ENCODE measurements around the gene ERC1.
"Not testable (repeated sequence)": the region's sequence is repeated elsewhere in the genome, so short reads cannot be mapped to it uniquely, and the experiment has no call there.

Gene ERC1

GRCh38 chr12:1131811-1132224 lies 140.8 kb downstream of the ERC1 start:
- DNase-seq = no peak

GRCh38 chr12:1132311-1132710 lies 141.3 kb downstream of the ERC1 start:
- no peak for DNase-seq

GRCh38 chr12:1138691-1139090 lies 147.7 kb downstream of the ERC1 start:
- no peak for DNase-seq

DNA sequence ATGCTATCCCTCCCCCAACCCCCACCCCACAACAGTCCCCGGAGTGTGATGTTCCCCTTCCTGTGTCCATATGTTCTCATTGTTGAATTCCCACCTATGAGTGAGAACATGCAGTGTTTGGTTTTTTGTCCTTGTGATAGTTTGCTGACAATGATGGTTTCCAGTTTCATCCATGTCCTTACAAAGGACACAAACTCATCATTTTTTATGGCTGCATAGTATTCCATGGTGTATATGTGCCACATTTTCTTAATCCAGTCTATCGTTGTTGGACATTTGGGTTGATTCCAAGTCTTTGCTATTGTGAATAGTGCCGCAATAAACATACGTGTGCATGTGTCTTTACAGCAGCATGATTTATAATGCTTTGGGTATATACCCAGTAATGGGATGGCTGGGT lies 155.7 kb downstream of the ERC1 start:
- not testable (repeated sequence) for DNase-seq

- DNase-seq = no peak
These were observed 156.8 kb downstream of the ERC1 start for GRCh38 chr12:1147821-1148220.

DNA sequence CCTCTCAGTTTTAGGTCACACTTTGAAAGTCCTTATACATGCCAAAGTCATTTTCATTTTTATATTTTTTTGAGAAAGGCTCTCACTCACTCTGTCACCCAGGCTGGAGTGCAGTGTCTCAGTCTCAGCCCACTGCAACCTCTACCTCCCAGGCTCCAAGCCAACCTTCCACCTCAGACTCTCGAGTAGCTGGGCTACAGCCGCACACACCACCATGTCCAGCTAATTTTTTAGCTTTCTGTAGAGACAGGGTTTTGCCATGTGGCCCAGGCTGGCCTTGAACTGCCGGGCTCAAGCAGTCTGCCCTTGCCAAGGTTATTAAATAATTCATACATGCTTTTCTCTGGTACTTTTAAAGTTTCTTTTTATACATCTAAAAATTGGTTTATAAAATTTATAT lies 166.0 kb downstream of the ERC1 start:
- DNase-seq = no peak

GRCh38 chr12:1161197-1161596 lies 170.2 kb downstream of the ERC1 start:
- DNase-seq = no peak

- no peak for DNase-seq
These were observed 171.2 kb downstream of the ERC1 start for GRCh38 chr12:1162081-1162760.

GRCh38 chr12:1167784-1168183 lies 176.8 kb downstream of the ERC1 start:
- DNase-seq = no peak

GRCh38 chr12:1170411-1170810 lies 179.4 kb downstream of the ERC1 start:
- no peak for DNase-seq

DNA sequence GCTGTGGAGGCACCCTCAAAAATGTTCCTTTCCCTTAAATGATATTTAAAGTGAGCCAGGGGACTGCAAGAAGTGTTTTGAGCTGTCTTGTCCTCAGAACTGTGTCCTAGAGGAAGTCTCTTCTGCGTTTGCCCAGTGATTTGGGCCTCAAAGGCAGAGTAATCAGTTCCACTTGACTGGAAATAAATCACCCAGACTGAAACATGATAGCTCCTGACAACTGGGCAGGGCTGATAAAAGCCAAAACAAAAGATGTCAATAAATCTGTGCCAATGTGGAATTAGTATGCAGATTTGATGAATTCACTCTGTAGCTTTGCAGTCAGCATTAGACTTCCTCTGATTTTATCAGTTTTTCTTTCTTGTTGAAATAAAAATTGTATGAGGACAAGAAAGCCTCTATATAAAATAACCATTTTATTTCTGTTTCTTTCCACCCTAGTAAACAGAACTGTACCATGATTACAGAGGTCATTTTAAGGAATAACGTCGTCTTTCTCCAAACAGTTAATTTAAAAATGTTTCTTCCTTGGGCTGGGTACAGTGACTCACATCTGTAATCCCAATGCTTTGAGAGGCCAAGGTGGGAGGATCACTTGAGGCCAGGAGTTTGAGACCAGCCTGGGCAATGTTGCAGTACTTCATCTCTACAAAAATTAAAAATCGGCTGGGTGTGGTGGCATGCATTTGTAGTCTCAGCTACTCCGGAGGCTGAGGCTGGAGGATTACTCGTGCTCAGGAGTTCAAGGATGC lies 180.8 kb downstream of the ERC1 start:
- peak; percentile 10 to 36 for DNase-seq

DNA sequence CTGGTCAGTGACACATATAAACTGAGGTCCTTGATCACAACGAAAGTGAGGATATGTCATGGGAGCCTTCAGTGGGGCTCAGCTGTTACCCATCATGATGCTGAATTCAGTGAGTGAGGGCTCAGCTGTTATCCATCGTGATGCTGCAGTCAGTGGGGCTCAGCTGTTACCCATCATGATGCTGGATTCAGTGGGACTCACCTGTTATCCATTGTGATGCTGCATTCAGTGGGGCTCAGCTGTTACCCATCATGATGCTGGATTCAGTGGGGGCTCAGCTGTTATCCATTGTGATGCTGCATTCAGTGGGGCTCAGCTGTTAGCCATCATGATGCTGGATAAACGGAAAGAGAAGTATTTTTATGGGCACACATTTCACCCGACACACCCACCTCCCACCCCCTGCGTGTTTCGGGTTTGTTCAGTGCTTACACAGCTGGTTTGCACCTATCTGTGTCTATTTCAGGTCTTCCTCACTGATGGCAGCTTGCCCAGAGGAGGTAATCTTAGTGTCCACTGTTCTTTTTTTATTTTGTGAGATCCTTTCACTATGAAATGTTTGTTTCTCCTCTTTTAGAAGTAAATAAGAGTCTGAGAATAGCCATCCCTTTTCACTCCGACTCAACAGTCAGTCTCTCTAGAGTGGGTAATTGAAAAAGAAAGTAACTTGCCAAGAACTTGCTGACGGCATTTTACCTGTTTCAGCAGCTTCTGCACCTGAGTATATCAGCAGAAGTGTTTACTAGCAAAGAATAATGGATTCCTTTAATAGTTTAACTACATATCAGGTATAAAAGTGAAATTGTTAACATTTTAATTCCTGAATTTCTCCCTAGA lies 183.0 kb downstream of the ERC1 start:
- no peak for DNase-seq

DNA sequence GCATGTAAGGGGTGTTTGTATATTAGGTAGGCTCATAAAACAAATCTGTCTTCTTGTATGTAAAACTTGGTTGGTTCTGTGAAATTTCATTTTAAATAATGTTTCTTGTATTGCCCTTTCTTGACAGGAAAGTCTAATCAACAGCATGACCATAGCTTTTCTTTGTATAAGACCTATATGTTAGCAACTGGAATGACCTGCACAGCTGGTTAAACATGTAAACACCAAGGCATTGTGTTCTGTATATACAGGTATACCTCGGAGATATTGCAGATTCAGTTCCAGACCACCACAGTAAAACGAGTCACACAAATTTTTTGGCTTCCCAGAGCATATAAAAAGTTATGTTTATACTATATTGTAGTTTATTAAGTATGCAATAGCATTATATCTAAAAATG lies 183.6 kb downstream of the ERC1 start:
- DNase-seq = no peak

DNA sequence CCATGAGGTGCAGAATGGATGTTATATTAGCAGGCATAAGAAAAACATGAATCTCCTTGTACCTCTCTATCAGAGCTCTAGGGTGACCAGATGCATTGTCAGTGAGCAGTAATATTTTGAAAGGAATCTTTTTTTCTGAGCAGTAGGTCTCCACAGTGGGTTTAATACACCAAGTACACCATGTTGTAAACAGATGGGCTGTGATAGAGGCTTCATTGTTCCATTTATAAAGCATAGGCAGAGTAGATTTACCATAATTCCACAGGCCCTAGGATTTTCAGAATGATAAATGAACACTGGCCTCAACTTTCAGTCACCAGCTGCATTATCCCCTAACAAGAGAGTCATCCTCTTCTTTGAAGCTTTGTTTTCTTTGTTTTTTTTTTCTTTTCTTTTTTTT lies 185.2 kb downstream of the ERC1 start:
- no peak for DNase-seq

- no peak for DNase-seq
These were observed 188.1 kb downstream of the ERC1 start for GRCh38 chr12:1179128-1179527.

DNA sequence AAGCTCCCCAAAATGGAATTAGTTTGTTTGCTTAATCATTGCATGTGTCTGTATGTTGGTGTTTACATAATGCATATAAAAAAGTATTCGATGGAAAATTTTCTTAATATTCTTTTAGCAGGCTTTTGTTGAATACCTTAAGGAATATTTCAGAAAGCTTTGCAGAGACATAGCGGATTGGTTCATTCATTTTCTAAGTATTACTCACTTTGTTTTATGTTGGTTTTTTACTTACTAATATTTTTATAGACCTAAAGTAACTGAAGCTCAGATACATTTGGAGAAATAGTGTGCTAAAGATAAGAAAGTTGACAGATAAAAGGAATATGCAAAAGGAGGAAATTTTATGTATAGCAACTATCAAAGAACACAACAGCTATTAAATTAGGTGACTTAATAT lies 191.0 kb downstream of the ERC1 start:
- DNase-seq = no peak

DNA sequence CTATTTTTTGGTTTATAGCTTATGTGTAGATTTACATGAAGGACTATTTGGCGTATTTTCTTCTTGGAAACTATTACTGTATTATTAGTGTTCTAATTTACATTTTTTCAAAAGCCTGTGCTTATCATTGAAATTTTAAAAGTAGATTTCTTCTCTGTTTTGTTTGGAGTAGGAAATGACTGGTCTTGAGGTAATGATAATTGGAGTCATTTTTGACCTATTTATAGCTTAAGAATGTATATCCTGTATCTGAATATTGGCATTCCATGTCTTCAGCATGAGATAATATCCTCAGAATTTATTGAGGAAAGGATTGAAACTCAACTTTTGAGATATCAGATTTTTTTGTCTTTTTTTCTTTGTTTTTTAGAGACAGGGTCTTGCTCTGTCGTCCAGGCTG lies 193.4 kb downstream of the ERC1 start:
- no peak for DNase-seq

DNA sequence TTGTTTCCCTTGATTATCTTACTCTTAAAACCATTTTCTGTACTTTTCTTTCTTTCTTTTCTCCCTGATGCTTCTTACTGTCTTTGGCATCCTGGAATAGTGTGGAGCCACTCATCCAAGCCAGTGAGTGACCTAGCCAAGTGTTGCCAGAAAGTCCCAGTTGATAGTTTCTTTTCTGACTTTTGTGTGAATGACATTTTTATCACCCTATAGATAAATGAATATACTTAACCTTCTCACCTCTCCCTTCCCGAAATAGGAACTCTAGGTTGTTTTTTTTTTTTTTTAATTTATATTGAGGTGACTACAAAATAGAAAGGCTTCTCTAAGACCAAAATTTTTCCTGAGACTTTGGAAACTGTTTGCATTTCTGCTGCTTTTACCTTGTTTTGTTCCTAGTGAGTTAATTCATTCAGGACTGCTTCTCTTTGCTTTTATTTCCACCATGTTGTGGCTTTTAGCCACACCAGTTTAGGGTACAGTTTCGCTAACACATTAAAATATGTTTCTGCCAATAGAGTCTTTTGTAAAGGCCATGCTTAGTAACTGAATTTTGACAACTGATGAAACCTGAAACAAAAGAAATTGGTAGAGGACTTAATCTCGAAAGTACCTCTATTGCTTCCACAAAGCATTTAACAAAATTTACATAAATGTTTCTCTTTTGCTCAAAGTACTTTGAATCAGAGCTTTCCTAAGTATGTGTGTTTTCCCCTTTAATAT lies 194.6 kb downstream of the ERC1 start:
- DNase-seq = no peak

DNA sequence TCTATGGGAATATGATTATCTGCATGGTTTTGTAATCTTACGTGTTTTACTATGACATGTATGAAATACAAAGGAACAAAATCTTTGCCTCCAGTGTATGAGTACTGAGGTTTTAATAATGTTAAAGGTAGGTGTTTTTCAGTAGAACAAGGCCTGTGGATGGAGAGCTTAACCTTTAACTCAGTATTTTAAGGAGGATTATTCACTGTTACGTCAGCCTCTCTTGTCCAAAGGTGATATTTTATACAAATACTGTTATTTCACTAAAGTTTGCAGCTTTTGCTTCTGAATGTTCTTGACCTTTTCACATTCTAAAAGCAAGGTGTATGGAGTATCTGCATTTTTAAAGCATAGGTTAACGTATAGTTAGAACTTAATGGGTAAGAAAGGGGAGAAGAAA lies 195.3 kb downstream of the ERC1 start:
- DNase-seq = no peak

GRCh38 chr12:1188016-1188415 lies 197.0 kb downstream of the ERC1 start:
- no peak for DNase-seq

GRCh38 chr12:1189163-1189562 lies 198.1 kb downstream of the ERC1 start:
- no peak for DNase-seq

- no peak for DNase-seq
These were observed 204.5 kb downstream of the ERC1 start for GRCh38 chr12:1195513-1195912.
